Kidney tubule cell (primary cell): ENCODE data around the gene RTBDN.
"Not testable (repeated sequence)": the region's sequence is repeated elsewhere in the genome, so short reads cannot be mapped to it uniquely, and the experiment has no call there.

Experiments
- DNase-seq: peaks from one replicate; pipeline ENCODE4 v3.0.0-alpha.2; 2018; ENCODE audit warnings: low spot score

Gene RTBDN

DNA sequence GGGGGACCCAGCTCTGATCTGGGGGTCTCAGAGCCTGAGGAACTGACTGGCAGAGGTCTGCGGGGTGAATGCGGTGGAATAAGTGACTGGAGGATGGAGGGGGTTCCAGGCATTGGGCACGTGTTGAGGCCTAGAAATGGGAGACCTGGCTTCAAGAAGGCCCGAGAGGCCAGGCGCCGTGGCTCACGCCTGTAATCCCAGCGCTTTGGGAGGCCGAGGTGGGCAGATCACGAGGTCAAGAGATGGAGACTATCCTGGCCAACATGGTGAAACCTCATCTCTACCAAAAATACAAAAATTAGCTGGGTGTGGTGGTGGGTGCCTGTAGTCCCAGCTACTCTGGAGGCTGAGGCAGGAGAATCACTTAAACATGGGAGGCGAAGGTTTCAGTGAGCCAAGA, 16.6 kb downstream of the RTBDN start:
- not testable (repeated sequence) for DNase-seq

DNA sequence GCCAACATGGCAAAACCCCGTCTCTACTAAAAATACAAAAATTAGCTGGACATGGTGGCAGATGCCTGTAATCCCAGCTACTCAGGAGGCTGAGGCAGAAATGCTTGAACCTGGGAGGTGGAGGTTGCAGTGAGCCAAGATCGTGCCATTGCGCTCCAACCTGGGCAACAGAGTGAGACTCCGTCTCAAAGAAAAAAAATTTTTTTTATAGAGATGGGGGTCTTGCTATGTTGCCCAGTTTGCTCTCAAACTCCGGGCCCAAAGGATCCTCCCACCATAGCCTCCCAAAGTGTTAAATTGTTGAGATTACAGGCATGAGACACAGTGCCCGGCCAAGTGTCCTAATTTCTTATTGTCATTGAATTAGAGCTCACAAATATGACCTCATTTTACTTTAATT, 17.2 kb downstream of the RTBDN start:
- not testable (repeated sequence) for DNase-seq

DNA sequence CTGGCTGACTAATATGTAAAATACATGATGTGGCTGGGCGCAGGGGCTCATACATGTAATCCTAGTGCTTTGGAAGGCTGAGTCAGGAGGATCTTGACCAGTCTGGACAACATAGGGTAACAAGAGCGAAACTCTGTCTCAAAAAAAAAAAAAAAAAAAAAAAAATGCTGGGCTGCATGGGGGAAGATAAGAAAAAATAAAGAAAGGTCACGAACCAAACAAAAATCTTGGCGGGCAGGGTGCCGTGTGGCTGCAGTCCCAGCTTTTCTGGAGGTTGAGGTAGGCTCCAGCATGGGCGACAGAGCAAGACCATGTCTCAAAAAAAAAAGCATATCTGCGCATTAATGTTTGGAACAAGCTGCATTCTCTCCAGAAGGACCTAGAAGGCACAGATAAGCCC, 19.3 kb downstream of the RTBDN start:
- DNase-seq: no peak

DNA sequence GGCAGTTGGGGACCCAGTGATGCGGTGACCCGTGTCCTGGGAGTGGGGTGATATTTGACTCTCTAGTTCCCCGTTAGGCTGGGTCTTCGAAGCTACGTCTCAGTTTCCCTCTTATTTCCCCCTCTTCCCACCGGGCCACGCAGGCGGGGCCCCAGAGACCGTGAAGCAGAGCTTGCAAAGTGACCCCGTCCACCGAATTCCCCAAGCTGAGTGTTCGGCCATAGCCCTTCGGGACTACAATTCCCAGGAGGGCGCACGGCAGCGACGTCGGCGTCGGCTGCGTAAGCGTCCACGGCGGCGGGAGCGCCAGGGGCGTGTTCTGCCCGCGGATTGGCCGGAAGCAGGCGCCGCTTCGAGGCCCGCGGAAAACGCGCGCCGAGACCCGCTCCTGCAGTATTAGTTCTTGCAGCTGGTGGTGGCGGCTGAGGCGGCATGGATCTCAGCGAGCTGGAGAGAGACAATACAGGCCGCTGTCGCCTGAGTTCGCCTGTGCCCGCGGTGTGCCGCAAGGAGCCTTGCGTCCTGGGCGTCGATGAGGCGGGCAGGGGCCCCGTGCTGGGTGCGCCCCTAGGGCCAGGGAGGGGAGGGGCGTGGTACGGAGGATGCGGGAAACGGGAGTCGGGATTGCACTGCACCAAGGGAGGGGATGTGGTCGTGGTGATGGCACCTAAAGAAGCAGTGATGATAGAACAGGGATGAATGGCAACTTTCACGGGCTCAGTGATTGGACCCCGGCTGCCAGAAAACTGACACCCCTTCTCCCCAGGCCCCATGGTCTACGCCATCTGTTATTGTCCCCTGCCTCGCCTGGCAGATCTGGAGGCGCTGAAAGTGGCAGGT, 27.9 kb downstream of the RTBDN start, which contains the start of gene RNASEH2A:
TSS of gene RNASEH2A (plus strand) at position 343 of the 840 bp plus-strand sequence. CDS start at position 433, 90 bp downstream.
- DNase-seq: peak; percentile 91

DNA sequence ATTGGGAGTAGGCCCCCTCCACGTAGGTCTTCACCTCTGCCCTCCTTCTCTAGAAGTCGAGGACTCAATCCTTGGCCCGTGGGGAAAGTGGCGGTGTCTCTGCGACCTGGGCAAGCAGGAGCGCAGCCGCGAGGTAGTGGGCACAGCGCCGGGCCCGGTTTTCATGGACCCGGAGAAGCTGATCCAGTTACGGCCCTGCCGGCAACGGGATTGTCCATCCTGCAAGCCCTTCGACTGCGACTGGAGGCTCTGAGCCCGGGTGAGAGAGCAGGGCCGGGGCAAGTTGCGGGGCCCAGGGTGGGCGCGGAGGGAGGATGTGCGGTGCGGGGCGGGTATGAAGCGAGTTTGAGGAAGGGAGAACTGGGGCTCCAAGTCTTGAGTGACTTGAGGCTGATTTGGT, 30.3 kb downstream of the RTBDN start:
- no peak for DNase-seq

DNA sequence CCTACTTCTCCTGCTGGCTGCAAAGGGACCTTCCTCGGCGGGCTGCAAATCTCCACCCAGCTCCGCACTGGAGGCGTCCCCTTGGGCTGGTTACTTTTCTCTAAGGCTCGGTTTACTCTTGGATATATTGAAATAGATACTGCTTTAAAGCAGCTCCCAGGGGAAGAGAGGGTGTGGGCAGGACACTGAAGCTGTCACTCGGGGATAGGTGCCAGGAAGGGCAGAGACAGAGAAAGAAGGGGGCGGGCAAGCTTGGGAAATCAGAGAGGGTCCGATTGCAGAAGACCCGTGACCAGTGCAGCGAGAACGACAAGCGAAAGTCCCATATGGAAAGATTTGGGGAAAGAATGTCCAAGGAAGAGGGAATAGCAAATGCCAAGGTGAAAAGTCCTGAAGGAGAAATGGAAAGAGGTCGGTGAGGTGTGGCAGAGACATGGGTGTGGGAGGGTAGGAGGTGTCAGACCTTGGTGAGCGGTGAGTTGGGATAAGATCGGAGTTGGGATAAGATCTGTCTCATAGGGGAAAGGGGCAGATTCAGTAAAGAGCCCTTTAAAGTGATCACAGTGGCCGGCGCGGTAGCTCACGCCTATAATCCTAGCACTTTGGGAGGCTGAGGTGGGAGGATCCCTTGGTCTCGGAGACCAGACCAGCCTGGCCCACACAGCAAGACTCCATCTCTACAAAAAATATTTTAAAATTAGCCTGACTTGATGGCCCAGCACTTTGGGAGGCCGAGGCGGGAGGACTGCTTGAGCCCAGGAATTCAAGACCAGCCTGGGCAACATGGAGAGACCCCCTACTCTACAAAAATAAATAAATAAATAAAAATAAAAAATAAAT, 31.9 kb downstream of the RTBDN start:
- DNase-seq: no peak

DNA sequence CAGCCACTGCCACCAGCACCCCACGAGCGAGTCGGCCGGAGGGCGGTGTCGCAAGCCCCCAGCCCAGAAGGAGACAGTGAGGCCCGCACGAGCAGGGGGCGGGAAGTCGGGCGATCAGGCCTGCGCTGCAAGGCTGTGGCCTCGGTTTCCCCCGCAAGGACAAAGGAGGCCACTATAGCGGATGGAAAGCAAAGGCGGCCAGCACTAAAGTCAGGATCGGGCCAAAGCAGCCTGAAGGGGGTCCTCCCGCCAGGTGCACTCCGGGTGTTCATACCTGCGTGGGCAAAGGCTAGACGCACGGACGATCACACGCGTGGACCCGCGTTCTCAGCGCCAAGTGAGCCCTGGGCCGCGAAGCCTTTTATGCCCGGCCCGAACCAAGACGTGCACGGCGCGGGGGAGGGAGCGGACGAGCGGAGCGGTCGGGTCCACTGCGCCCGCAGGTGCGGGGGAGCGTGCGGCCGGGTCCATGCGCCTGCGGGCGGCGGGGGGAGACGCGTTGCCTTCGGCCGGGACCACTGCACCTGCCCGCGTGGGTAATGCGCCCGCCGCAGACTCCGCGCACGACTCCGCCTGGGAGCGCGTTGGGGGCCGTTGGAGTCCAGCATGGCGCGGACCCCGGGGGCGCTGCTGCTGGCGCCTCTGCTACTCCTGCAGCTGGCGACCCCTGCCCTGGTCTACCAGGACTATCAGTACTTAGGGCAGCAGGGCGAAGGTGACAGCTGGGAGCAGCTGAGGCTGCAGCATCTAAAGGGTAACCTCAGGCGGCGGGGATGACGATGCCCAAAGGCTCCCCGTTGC, 32.7 kb downstream of the RTBDN start, which contains the start of the genes PRDX2 and THSD8:
TSS of gene PRDX2 (minus strand) at position 335 of the 801 bp plus-strand sequence. CDS start 539 bp downstream, outside the sequence.
TSS of gene THSD8 (plus strand) at position 604 of the 801 bp plus-strand sequence. CDS start at position 607, 3 bp downstream.
- DNase-seq: peak; percentile 75

DNA sequence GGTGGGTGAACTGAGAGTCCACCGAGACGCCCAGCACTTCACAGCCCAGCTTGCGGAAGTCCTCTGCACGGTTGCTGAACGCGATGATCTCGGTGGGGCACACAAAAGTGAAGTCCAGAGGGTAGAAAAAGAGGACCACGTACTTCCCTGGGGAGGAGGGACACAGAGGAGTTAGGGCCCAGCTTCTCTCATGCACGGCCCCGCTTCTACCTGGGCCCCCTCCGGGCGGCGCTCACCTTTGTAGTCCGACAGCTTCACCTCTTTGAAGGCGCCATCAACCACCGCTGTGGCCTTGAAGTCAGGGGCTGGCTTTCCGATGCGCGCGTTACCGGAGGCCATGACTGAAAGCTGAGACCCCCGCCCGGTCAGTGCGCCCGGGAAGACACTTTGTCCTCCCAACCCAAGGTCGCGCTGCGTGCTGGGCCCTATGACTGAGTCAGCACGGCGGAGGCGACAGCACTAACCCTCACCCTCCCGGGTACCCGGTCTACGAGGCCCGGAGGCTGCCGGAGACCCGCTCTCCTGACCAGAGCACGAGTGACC, 33.4 kb downstream of the RTBDN start:
- DNase-seq: peak; percentile 20

DNA sequence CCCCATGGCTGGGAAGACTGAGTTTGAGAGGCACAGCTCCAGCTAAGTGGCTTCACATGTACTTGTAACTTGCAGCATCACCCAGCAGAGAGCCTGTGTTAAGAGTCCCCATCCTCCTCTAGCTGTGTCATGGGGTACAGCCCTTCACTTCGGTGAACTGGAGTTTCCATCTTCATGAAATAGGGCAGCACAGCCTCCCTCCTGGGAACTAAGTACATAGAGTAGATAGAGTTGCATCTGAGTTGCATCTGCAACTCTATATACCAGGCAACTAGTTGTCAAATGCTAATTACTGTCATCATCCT, 34.0 kb downstream of the RTBDN start:
- no peak for DNase-seq

DNA sequence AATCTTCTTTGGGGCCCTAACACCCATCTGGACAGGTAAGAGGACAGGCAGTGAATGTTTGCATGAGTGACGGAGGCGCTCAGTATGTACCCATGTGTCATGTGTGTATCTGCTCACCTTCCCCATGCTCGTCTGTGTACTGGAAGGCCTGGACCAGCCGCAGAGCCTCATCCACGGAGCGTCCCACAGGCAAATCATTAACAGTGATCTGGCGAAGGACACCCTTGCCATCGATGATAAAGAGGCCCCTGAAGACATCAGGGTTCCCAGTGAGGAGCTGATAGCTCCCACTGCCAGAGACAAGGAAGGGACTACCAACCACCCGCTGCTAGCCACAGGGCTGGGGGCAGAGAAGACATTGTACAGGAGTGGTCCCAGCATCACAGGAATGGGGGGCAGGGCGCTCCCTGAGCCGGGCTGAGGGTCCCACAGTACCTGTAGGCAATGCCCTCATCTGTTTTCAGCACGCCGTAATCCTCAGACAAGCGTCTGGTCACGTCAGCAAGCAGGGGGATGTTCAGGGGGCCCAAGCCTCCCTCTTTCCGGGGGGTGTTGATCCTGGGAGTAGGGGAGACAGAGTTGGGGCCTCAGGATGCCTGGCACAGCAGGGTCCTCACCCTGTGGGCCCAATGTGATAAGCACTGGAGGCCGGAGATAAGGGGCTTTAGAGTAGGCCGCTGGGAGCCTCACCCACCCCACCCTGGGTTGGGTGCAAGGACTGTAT, 34.5 kb downstream of the RTBDN start:
- no peak for DNase-seq

DNA sequence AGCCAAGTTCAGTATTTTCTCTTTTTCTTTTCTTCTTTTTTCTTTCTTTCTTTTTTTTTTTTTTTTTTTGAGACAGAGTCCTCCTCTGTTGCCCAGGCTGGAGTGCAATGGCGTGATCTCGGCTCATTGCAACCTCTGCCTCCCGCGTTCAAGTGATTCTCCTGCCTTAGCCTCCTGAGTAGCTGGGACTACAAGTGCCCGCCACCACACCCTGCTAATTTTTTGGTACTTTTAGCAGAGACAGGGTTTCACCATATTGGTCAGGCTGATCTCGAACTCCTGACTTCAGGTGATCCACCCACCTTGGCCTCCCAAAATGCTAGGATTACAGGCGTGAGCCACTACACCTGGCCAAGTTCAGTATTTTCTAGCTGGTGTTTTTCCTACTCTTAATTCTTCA, 36.8 kb downstream of the RTBDN start:
- DNase-seq: not testable (repeated sequence)

DNA sequence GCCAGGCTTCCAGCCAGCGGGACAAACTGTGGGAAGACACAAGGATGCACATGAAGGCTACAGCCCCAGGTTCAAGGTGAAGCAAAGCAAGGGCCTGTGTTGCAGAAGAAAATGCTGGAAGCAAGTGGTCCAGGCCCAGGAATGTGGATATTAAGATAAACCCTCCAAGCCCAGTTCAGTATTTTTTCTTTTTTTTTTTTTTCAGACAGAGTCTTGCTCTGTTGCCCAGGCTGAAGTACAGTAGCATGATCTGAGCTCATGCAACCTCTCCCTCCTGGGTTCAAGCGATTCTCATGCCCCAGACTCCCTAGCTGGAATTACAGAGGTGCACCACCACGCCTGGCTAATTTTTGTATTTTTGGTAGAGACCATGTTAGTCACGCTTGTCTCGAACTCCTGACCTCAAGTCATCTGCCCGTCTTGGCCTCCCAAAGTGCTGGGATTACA, 37.2 kb downstream of the RTBDN start:
- DNase-seq: no peak

DNA sequence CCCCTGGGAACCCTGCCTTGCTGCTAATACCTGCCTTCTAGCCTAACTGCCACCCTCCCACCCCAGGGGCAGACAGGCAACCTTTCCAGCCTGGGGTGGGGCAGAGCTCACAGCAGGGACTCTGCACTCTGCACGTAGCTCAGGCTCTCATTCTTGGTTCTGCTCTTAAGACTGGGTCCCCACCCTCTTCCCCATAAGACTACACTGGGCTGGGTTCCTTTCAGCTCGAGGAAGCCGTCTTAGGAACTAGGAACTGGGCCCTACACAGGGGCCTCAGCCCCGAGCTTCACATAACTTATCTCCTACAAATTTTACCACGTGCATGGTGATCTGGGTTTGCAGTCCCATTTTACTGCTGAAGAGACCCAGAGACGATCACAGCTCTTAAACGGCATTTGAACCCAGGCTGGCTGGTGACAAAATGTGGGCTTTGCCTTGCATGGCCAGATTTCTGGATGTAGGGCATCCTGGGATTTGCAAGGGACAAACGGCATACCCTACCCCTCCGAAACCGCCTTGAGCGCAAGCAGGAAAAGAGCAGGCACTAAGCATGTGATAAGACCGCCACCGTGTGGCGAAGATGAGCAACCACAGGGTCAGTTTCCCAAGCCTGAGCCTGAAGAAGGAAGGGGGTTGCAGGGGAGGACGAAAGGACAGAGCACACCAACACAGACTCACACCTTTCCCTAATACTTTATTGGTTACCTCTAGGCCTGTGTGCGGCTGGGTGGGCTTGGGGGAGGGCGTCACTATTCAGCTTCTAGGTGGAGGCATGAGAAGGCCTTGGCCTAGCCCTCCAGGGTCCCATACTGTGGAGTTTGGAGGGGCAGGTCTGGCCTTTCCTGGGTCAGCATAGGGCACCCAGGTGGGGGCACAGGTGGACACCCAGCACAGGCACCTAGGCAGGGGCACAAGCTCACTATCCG, 38.0 kb downstream of the RTBDN start:
- peak; percentile 84 for DNase-seq

DNA sequence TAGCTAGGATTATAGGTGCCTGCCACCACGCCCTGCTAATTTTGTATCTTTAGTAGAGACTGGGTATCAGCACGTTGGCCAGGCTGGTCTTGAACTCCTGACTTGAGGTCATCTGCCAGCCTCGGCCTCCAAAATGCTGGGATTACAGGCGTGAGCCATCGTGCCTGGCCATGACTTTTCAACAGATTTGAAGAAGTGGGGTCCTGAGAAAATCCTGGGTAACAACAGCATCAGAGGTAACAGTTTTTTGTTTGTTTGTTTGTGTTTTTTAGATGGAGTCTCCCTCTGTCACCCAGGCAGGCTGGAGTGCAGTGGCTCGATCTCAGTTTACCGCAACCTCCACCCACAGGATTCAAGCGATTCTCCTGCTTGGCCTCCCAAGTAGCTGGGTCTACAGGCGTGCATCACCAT, 39.4 kb downstream of the RTBDN start:
- no peak for DNase-seq

DNA sequence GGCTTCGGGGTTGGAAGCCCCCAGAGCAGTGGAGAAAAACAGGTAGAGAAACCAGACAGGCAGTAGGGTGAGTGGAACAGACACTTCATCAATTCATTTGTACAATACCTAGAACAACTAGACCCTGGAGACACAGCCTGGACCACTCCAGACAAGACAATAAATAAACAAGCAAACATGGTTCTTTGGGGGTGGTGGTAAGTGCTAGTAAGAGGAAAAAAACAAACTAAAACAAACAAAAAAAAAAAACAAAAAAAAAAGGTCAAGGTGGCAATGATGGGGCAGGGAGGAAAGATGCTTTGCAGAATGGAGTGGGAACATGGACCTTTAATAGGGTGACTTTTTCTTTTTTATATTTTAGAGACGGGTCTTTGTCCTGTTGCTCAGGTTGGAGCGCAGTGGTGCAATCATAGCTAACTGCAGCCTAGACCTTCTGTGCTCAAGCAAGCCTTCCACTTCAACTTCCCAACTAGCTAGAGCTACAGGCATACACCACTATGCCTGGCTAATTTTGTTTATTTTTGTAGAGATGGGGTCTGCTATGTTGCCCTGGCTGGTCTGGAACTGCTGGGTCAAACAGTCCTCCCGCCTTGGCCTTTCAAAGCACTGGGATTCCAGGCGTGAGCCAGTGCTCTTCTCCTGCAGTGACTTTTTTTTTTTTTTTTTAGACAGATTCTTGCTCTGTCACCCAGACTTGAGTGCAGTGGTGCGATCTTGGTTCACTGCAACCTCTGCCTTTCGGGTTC, 40.0 kb downstream of the RTBDN start:
- DNase-seq: peak; percentile 25

DNA sequence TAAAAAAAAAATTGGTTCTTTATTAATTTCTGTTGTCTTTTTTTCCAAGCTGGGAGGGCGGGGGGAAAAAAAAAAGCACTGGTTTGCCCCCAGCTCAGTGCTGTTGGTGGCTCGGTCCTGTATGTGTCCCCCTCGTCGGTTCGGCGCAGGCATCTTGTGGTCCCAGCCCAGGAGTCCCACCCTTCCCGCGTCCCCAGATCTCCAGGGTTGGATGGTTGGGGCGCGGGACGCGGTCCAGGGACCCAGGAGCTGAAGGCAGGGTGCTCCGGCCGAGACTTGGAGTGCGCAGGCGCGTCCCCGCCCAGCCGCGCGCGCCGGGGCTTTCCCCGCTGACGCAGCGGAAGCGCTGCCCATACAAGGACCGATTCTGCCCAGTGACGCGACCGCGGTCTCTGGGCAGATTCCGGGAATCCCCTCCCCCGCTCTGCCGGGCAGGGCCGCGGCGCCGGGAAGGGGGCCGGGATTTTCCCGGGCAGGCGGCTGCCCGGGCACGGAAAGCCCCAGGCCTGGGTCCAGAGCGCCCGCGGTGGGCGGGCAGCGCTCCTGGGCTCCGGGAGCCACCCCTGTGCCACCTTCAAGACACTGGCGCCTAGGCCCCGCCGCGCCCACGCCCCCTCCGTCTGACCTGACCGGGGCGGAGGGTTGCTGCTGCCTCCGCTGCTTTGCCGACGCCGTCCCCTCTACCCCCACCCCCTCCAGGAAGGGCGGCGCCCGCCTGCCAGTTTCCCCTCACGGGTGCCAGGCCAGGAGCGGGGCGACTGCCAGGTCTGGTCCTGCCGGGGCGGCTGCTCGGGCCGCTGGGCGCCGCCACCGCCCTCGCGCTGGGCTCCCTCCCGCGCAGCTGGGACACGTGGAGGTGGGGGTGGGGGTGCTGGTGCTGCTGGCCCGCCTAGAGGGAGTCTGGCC, 40.8 kb downstream of the RTBDN start:
- DNase-seq: peak; percentile 98

DNA sequence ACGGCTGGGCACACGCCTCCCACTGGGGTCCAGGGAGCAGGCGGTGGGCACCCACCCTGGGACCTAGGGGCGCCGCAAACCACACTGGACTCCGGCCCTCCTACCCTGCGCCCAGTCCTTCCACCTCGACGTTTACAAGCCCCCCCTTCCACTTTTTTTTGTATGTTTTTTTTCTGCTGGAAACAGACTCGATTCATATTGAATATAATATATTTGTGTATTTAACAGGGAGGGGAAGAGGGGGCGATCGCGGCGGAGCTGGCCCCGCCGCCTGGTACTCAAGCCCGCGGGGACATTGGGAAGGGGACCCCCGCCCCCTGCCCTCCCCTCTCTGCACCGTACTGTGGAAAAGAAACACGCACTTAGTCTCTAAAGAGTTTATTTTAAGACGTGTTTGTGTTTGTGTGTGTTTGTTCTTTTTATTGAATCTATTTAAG, 41.5 kb downstream of the RTBDN start:
- no peak for DNase-seq
